ENCODE data around the gene CHL1.

The CHL1 gene

GRCh38 chr3:354432-354831 is 157.9 kb downstream of the CHL1 start:
- Histone ChIP-seq H3K4me1 (no peaks in the 10 kb centered on the region), H3K9me3 (no peaks in the 10 kb centered on the region), H3K4me3 (no peak overlapping the region), H3K36me3 (no peaks in the 10 kb centered on the region), H3K27ac (no peak overlapping the region), H3K27me3 (no peaks in the 10 kb centered on the region)
- TF ChIP-seq CTCF (IDR thresholded peaks at IDR 0.05), result peak; percentile 29 to 50
- no peak for DNase-seq
- intact Hi-C loops (cut with DNase I; ENCODE audit: low total_unique reads), result no loop called here

DNA sequence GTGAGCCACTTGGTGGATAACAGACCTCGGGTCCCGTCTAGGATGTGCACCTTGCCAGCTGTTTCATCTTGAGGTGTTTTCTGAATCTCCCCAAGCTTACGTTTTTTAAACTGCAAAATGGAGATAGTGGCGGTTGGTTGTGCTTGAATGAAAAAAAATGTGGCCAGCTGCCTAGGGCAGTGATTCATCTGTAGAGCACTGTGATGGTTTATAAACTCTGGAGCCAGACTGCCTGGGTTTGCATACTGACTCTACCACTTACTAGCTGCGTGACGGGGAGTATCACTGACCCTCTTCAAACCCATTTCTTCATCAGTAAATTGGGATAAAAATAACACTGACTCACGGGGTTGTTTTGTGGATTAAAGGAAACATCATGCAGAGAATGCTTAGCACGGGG is 159.1 kb downstream of the CHL1 start:
- DNase-seq, result no peak
- H3K27ac ChIP-seq, result no peak overlapping the region
- no peaks in the 10 kb centered on the region for H3K27me3 ChIP-seq
- no peak overlapping the region for H3K4me3 ChIP-seq
- no peaks in the 10 kb centered on the region for H3K4me1 ChIP-seq
- intact Hi-C loops (cut with DNase I; ENCODE audit: low total_unique reads), result no loop called here
- no peaks in the 10 kb centered on the region for H3K36me3 ChIP-seq
- TF ChIP-seq CTCF (IDR thresholded peaks at IDR 0.05), result no peak
- H3K9me3 ChIP-seq, result no peaks in the 10 kb centered on the region

- DNase-seq, result no peak
- H3K27me3 ChIP-seq, result no peaks in the 10 kb centered on the region
- H3K36me3 ChIP-seq, result no peaks in the 10 kb centered on the region
- no peak overlapping the region for H3K4me3 ChIP-seq
- H3K9me3 ChIP-seq, result no peaks in the 10 kb centered on the region
- no peaks in the 10 kb centered on the region for H3K4me1 ChIP-seq
- no peak overlapping the region for H3K27ac ChIP-seq
- intact Hi-C loops (cut with DNase I; ENCODE audit: low total_unique reads), result no loop called here
- TF ChIP-seq CTCF (IDR thresholded peaks at IDR 0.05), result no peak
Measured at GRCh38 chr3:356952-357351, 160.4 kb downstream of the CHL1 start.

- no peak for DNase-seq
- intact Hi-C loops (cut with DNase I; ENCODE audit: low total_unique reads), result no loop called here
Measured at GRCh38 chr3:359672-360071, 163.1 kb downstream of the CHL1 start.

GRCh38 chr3:362681-363338 is 166.2 kb downstream of the CHL1 start:
- Histone ChIP-seq H3K27me3 (no peaks in the 10 kb centered on the region), H3K27ac (no peak overlapping the region), H3K9me3 (no peaks in the 10 kb centered on the region), H3K36me3 (no peaks in the 10 kb centered on the region), H3K4me1 (no peaks in the 10 kb centered on the region), H3K4me3 (no peak overlapping the region)
- no peak for TF ChIP-seq CTCF (IDR thresholded peaks at IDR 0.05)
- no peak for DNase-seq
- intact Hi-C loops (cut with DNase I; ENCODE audit: low total_unique reads), result no loop called here

More at GRCh38 chr3:359672-360071, 163.1 kb downstream of the CHL1 start:
- no peaks in the 10 kb centered on the region for H3K36me3 ChIP-seq
- no peak overlapping the region for H3K27ac ChIP-seq
- TF ChIP-seq CTCF (IDR thresholded peaks at IDR 0.05), result no peak
- H3K4me1 ChIP-seq, result no peaks in the 10 kb centered on the region
- H3K9me3 ChIP-seq, result no peaks in the 10 kb centered on the region
- no peak overlapping the region for H3K4me3 ChIP-seq
- no peaks in the 10 kb centered on the region for H3K27me3 ChIP-seq

GRCh38 chr3:364287-364686 is 167.7 kb downstream of the CHL1 start:
- H3K27ac ChIP-seq, result no peak overlapping the region
- H3K9me3 ChIP-seq, result no peaks in the 10 kb centered on the region
- intact Hi-C loops (cut with DNase I; ENCODE audit: low total_unique reads), result no loop called here
- H3K4me3 ChIP-seq, result no peak overlapping the region
- no peaks in the 10 kb centered on the region for H3K36me3 ChIP-seq
- H3K4me1 ChIP-seq, result no peaks in the 10 kb centered on the region
- DNase-seq, result no peak
- H3K27me3 ChIP-seq, result no peaks in the 10 kb centered on the region
- TF ChIP-seq CTCF (IDR thresholded peaks at IDR 0.05), result no peak
